PC-9 (cell line): ENCODE results near the gene YWHAE. TPM values are rescaled to one million over a fixed set of nuclear protein-coding genes. Genes with fewer than 3 reads are reported as not detected.
"Not testable (repeated sequence)": the region's sequence is repeated elsewhere in the genome, so short reads cannot be mapped to it uniquely, and the experiment has no call there.

Experiments
- BruUV-seq: library from RNA; stranded (reverse); fragments of 400-500 nt; replicated peaks from 2 replicates; lab custom pipeline; 2021; lab: Mats Ljungman, UMichigan
- CTCF ChIA-PET: fragments of 300-600 bp; sonication (Branson Sonifier 250); formaldehyde crosslinking; loops from one replicate; lab custom pipeline; 2022; ENCODE audit warnings: antibody characterized with exemption; lab: Charles Lee
- POLR2A ChIA-PET: fragments of 300-600 bp; sonication (Branson Sonifier 250); formaldehyde crosslinking; loops from one replicate; lab custom pipeline; 2022; ENCODE audit warnings: antibody characterized with exemption; ENCODE audit not compliant: unreplicated experiment; lab: Charles Lee
- DNase-seq, 2 experiments: peaks; one replicate each; pipeline versions ENCODE4 v3.0.0 to v3.0.0-alpha.2; 2015 to 2022; ENCODE audit warnings: mixed read lengths in 1 of 2
- H2AFZ ChIP-seq: fragments of 200-600 bp; sonication (generic); 2 replicates; pipeline ENCODE4 v1.8.1; 2017; ENCODE audit warnings: antibody characterized with exemption
- H3F3A ChIP-seq: fragments of 200-600 bp; sonication (generic); 2 replicates; pipeline ENCODE4 v1.8.1; 2017; ENCODE audit warnings: antibody characterized with exemption, mild to moderate bottlenecking, low read depth; ENCODE audit not compliant: insufficient read depth
- H3K27ac ChIP-seq: fragments of 200-600 bp; sonication (generic); 2 replicates; pipeline ENCODE4 v1.6.1; 2016; ENCODE audit warnings: mixed run types
- H3K27me3 ChIP-seq: fragments of 200-600 bp; sonication (generic); 2 replicates; pipeline ENCODE4 v1.6.1; 2016; ENCODE audit warnings: low read depth, mixed run types; ENCODE audit not compliant: insufficient read depth
- H3K36me3 ChIP-seq: fragments of 200-600 bp; sonication (generic); 2 replicates; pipeline ENCODE4 v1.6.1; 2016; ENCODE audit warnings: low read depth, mixed run types
- H3K4me1 ChIP-seq: fragments of 200-600 bp; sonication (generic); replicated peaks from 2 replicates; pipeline ENCODE4 v1.6.1; 2016; ENCODE audit warnings: mixed run types; ENCODE audit not compliant: insufficient read depth
- H3K4me2 ChIP-seq: fragments of 200-600 bp; sonication (generic); 2 replicates; pipeline ENCODE4 v1.6.1; 2017; ENCODE audit warnings: mixed run types
- H3K4me3 ChIP-seq: fragments of 200-600 bp; sonication (generic); 2 replicates; pipeline ENCODE4 v1.6.1; 2016; ENCODE audit warnings: mixed run types
- H3K79me2 ChIP-seq: fragments of 200-600 bp; sonication (generic); 2 replicates; pipeline ENCODE4 v1.6.1; 2017; ENCODE audit warnings: low read depth, mixed run types
- H3K9me2 ChIP-seq: fragments of 200-600 bp; sonication (generic); 2 replicates; pipeline ENCODE4 v1.8.1; 2017; ENCODE audit warnings: mild to moderate bottlenecking; ENCODE audit not compliant: insufficient read depth
- H3K9me3 ChIP-seq: fragments of 200-600 bp; sonication (generic); 2 replicates; pipeline ENCODE4 v1.8.1; 2016; ENCODE audit warnings: low read depth; ENCODE audit not compliant: insufficient read depth
- H4K20me1 ChIP-seq: fragments of 200-600 bp; sonication (generic); 2 replicates; pipeline ENCODE4 v1.8.1; 2017; ENCODE audit not compliant: insufficient read depth
- EZH2 ChIP-seq: fragments of 200-600 bp; sonication (generic); IDR thresholded peaks from 2 replicates; pipeline ENCODE4 v1.8.0; 2017; ENCODE audit warnings: antibody characterized with exemption, low read depth
- intact Hi-C: fragments of 100-400 bp; cut with micrococcal nuclease; formaldehyde crosslinking; loops from one replicate; pipeline ENCODE4 v1.10.0; 2022; ENCODE audit not compliant: unreplicated experiment
- total RNA-seq: library from RNA; stranded (reverse); gene quantifications from 2 replicates; pipeline ENCODE4 v1.2.3, GENCODE V29; 2021
- TF ChIP-seq, protein P1 (sequence below): fragments of 200-600 bp; sonication (generic); conservative IDR thresholded peaks from 2 replicates; pipeline ENCODE4 v1.6.1; 2017; ENCODE audit warnings: mixed run types, antibody characterized with exemption, mild to moderate bottlenecking, moderate library complexity

The YWHAE gene
- total RNA-seq, 1 experiment from 2014 or later = 1,140 TPM

DNA sequence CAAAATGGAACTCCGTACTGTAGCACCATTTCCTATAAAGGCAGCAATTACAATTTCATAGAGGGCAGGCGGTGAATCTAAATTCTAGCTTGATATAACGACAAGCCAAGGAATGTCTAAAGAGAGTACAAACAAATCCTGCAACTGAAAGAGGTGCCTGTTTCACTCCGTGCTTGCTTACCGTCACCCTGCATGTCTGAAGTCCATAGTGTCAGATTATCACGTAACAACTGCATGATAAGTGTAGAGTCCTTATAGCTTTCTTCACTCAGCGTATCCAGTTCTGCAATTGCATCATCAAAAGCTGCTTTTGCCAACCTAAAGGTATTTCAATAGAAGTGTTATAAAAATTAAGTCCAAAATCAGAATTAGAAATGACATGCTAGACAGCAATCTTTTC lies 46.0 kb downstream of the YWHAE start:
- no peaks in the 10 kb centered on the region for H3K9me3 ChIP-seq
- peaks cover 60% of the 10 kb centered on the region for H3K36me3 ChIP-seq
- no TSS peak for BruUV-seq
- POLR2A ChIA-PET = no interaction called here
- H2AFZ ChIP-seq = no peak overlapping the region
- H3K9me2 ChIP-seq = no peaks in the 10 kb centered on the region
- intact Hi-C loops = no loop called here
- CTCF ChIA-PET = interaction anchor here (0.7 kb wide), 1 partner anchor 12 kb away, joined by 3 read pairs; no protein-coding TSS in a partner anchor
- no peak overlapping the region for H3K27ac ChIP-seq
- H3K79me2 ChIP-seq = peaks cover 94% of the 10 kb centered on the region
- H4K20me1 ChIP-seq = peaks cover 98% of the 10 kb centered on the region
- H3F3A ChIP-seq = peaks cover 95% of the 10 kb centered on the region
- no peak for DNase-seq
- TF ChIP-seq, protein P1, sequence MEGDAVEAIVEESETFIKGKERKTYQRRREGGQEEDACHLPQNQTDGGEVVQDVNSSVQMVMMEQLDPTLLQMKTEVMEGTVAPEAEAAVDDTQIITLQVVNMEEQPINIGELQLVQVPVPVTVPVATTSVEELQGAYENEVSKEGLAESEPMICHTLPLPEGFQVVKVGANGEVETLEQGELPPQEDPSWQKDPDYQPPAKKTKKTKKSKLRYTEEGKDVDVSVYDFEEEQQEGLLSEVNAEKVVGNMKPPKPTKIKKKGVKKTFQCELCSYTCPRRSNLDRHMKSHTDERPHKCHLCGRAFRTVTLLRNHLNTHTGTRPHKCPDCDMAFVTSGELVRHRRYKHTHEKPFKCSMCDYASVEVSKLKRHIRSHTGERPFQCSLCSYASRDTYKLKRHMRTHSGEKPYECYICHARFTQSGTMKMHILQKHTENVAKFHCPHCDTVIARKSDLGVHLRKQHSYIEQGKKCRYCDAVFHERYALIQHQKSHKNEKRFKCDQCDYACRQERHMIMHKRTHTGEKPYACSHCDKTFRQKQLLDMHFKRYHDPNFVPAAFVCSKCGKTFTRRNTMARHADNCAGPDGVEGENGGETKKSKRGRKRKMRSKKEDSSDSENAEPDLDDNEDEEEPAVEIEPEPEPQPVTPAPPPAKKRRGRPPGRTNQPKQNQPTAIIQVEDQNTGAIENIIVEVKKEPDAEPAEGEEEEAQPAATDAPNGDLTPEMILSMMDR = no peak
- TF ChIP-seq EZH2 = no peak
- no peaks in the 10 kb centered on the region for H3K4me1 ChIP-seq
- H3K4me3 ChIP-seq = no peak overlapping the region
- H3K27me3 ChIP-seq = no peaks in the 10 kb centered on the region
- no peak overlapping the region for H3K4me2 ChIP-seq

DNA sequence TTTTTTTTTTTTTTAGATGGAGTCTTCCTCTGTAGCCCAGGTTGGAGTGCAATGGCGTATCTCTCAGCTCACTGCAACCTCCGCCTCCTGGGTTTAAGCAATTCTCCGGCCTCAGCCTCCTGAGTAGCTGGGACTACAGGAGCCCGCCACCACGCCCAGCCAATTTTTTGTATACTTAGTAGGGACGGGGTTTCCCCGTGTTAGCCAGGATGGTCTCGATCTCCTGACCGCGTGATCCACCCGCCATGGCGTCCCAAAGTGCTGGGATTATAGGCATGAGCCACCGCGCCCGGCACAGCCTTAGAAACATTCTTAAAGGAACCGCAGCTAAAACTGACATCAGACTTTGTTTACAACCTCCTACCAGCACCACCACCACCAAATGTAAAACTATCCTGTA lies 47.5 kb downstream of the YWHAE start:
- intact Hi-C loops, H3K9me2 ChIP-seq, H3K27me3 ChIP-seq, H3K9me3 ChIP-seq, H3K27ac ChIP-seq, DNase-seq, H2AFZ ChIP-seq, POLR2A ChIA-PET, H3K4me1 ChIP-seq, H3K4me3 ChIP-seq, H3K4me2 ChIP-seq: not testable (repeated sequence)
- Histone ChIP-seq H3K36me3 (peaks cover 59% of the 10 kb centered on the region), H3K79me2 (peaks cover 96% of the 10 kb centered on the region), H3F3A (peaks cover 95% of the 10 kb centered on the region), H4K20me1 (peaks cover 98% of the 10 kb centered on the region)
- CTCF ChIA-PET = interaction anchor here (0.5 kb wide), 1 partner anchor 35 kb away, joined by 4 read pairs; no protein-coding TSS in a partner anchor
- TSS peak; percentile 5 for BruUV-seq

DNA sequence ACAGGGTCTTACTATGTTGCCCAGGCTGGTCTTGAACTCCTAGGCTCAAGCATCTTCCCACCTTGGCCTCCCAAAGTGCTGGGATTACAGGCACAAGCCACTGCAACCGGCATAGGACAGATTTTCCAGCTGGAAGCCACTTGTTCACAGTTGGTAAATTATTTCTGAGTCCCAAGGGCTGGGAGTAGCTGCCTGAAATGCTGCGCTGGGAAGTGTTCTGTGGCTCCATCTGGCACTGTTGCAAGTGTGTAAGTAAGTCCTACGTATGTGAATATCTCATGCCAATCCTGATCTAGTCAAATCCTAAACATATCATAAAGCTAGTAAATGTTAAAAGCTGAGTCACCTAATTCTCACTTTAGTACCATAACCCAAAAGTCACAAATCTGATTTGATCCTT lies 48.1 kb downstream of the YWHAE start:
- Histone ChIP-seq H3K4me1 (no peaks in the 10 kb centered on the region), H4K20me1 (peaks cover 98% of the 10 kb centered on the region), H3K79me2 (peaks cover 96% of the 10 kb centered on the region), H3K27ac (no peak overlapping the region), H3K27me3 (no peaks in the 10 kb centered on the region), H3K4me2 (no peak overlapping the region), H3F3A (peaks cover 95% of the 10 kb centered on the region), H3K9me2 (no peaks in the 10 kb centered on the region), H3K36me3 (peaks cover 59% of the 10 kb centered on the region), H3K9me3 (no peaks in the 10 kb centered on the region), H3K4me3 (no peak overlapping the region), H2AFZ (no peak overlapping the region)
- TF ChIP-seq, protein P1 = no peak
- TF ChIP-seq EZH2 = no peak
- ChIA-PET POLR2A (no interaction called here), CTCF (interaction anchor here (0.7 kb wide), 1 partner anchor 417 kb away, joined by 3 read pairs; no protein-coding TSS in a partner anchor)
- DNase-seq = no peak
- intact Hi-C loops = no loop called here
- BruUV-seq = no TSS peak

DNA sequence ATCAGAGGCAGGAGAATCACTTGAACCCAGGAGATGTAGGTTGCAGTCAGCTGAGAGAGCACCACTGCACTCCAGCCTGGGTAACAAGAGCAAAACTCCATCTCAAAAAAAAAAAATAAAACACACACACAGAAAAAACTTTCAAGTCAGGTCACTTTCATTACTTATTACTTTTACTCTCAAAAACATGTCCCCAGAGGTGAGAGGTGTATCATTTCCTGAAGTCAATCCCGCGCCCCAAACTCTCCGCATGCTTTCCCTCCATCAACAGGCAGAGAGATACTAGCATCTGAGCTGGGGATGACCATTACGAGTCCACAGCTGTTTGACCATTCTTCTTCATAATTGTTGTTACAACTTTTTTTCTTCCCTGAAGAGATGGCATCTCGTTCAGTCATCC lies 48.7 kb downstream of the YWHAE start:
- POLR2A ChIA-PET = no interaction called here
- Histone ChIP-seq H3F3A (peaks cover 95% of the 10 kb centered on the region), H3K36me3 (peaks cover 56% of the 10 kb centered on the region), H3K9me3 (no peaks in the 10 kb centered on the region), H3K9me2 (no peaks in the 10 kb centered on the region), H3K27me3 (no peaks in the 10 kb centered on the region), H3K79me2 (peaks cover 96% of the 10 kb centered on the region), H4K20me1 (peaks cover 98% of the 10 kb centered on the region), H3K27ac (no peak overlapping the region), H3K4me3 (no peak overlapping the region), H3K4me1 (no peaks in the 10 kb centered on the region), H3K4me2 (no peak overlapping the region), H2AFZ (no peak overlapping the region)
- intact Hi-C loops = no loop called here
- no peak for DNase-seq
- BruUV-seq = no TSS peak
- CTCF ChIA-PET = no interaction called here
- TF ChIP-seq EZH2 = no peak
- TF ChIP-seq, protein P1 = no peak
